HL-60 (cell line): ENCODE results near the gene STARD10.

Experiments
- DNase-seq, 2 experiments: peaks; one replicate each; pipeline ENCODE4 v3.0.0-alpha.2; 2010 to 2020; ENCODE audit warnings: low read depth in 1 of 2, low spot score in 1 of 2
- H3K27ac ChIP-seq: fragments of 250-450 bp; sonication (Bioruptor Pico); replicated peaks from 2 replicates; pipeline ENCODE4 v1.5.1; 2020; ENCODE audit warnings: mild to moderate bottlenecking, moderate library complexity
- H3K27me3 ChIP-seq: fragments of 250-450 bp; sonication (Bioruptor Pico); 2 replicates; pipeline ENCODE4 v1.5.1; 2021; ENCODE audit warnings: mild to moderate bottlenecking, moderate library complexity; ENCODE audit not compliant: insufficient read depth, poor library complexity, severe bottlenecking
- H3K4me3 ChIP-seq: replicated peaks from 2 replicates; pipeline ENCODE4 v1.5.1; 2011; ENCODE audit warnings: mild to moderate bottlenecking, control low read depth, low read length; ENCODE audit not compliant: insufficient read depth
- GABPA ChIP-seq: IDR thresholded peaks from 2 replicates; pipeline ENCODE4 v1.6.1; 2012; ENCODE audit warnings: low read depth
- POLR2AphosphoS5 ChIP-seq: IDR thresholded peaks from 2 replicates; pipeline ENCODE4 v1.6.1; 2012; ENCODE audit warnings: low read depth
- SPI1 ChIP-seq: IDR thresholded peaks from 2 replicates; pipeline ENCODE4 v1.6.1; 2012; ENCODE audit warnings: low read depth, mild to moderate bottlenecking, borderline replicate concordance
- TF ChIP-seq, protein P1 (sequence below): IDR thresholded peaks from 2 replicates; pipeline ENCODE4 v1.6.1; 2012; ENCODE audit warnings: low read depth; ENCODE audit not compliant: insufficient replicate concordance
- TF ChIP-seq, protein P2 (sequence below): IDR thresholded peaks from one replicate; pipeline ENCODE4 v1.5.1; 2011; ENCODE audit warnings: low read length, control low read depth, inconsistent platforms; ENCODE audit not compliant: insufficient read depth

STARD10 gene

DNA sequence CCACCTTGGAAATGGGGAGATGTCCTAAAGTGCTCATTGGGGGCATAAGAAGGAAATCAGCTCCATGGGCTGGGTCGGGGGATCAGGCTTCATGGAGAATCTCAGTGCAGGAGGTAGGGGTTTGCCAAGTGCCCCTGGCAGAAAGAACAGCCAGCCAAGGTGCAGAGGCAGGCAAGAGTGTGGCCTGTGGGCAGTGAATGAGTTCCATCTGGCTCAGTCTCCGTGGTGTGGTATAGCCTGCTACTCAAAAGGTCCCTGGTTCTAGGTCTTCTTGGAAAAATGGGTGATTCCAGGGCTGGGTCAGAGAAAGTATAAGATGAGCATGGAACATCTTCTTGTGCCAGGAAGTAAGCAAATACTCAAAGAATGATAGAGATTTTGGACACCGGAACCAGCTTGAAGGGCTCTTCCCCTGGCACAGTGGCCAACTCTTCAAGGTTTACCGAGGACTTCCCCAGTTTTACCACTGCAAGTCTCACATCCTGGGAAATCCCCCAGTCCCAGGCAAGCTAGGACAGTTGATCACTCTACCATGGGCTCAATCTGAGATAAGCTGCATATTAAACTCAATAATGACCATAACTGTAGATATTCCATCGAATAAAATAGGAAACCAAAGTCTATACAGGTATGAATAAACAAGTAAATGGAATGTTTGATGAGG lies 31.1 kb downstream of the STARD10 start:
- no peak overlapping the region for H3K4me3 ChIP-seq
- H3K27ac ChIP-seq, result no peak overlapping the region
- TF ChIP-seq POLR2AphosphoS5, result no peak
- TF ChIP-seq, protein P1, sequence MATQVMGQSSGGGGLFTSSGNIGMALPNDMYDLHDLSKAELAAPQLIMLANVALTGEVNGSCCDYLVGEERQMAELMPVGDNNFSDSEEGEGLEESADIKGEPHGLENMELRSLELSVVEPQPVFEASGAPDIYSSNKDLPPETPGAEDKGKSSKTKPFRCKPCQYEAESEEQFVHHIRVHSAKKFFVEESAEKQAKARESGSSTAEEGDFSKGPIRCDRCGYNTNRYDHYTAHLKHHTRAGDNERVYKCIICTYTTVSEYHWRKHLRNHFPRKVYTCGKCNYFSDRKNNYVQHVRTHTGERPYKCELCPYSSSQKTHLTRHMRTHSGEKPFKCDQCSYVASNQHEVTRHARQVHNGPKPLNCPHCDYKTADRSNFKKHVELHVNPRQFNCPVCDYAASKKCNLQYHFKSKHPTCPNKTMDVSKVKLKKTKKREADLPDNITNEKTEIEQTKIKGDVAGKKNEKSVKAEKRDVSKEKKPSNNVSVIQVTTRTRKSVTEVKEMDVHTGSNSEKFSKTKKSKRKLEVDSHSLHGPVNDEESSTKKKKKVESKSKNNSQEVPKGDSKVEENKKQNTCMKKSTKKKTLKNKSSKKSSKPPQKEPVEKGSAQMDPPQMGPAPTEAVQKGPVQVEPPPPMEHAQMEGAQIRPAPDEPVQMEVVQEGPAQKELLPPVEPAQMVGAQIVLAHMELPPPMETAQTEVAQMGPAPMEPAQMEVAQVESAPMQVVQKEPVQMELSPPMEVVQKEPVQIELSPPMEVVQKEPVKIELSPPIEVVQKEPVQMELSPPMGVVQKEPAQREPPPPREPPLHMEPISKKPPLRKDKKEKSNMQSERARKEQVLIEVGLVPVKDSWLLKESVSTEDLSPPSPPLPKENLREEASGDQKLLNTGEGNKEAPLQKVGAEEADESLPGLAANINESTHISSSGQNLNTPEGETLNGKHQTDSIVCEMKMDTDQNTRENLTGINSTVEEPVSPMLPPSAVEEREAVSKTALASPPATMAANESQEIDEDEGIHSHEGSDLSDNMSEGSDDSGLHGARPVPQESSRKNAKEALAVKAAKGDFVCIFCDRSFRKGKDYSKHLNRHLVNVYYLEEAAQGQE, result no peak
- TF ChIP-seq SPI1, result no peak
- TF ChIP-seq, protein P2, sequence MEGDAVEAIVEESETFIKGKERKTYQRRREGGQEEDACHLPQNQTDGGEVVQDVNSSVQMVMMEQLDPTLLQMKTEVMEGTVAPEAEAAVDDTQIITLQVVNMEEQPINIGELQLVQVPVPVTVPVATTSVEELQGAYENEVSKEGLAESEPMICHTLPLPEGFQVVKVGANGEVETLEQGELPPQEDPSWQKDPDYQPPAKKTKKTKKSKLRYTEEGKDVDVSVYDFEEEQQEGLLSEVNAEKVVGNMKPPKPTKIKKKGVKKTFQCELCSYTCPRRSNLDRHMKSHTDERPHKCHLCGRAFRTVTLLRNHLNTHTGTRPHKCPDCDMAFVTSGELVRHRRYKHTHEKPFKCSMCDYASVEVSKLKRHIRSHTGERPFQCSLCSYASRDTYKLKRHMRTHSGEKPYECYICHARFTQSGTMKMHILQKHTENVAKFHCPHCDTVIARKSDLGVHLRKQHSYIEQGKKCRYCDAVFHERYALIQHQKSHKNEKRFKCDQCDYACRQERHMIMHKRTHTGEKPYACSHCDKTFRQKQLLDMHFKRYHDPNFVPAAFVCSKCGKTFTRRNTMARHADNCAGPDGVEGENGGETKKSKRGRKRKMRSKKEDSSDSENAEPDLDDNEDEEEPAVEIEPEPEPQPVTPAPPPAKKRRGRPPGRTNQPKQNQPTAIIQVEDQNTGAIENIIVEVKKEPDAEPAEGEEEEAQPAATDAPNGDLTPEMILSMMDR, result no peak
- TF ChIP-seq GABPA, result no peak
- DNase-seq, result no peak
- H3K27me3 ChIP-seq, result no peaks in the 10 kb centered on the region

DNA sequence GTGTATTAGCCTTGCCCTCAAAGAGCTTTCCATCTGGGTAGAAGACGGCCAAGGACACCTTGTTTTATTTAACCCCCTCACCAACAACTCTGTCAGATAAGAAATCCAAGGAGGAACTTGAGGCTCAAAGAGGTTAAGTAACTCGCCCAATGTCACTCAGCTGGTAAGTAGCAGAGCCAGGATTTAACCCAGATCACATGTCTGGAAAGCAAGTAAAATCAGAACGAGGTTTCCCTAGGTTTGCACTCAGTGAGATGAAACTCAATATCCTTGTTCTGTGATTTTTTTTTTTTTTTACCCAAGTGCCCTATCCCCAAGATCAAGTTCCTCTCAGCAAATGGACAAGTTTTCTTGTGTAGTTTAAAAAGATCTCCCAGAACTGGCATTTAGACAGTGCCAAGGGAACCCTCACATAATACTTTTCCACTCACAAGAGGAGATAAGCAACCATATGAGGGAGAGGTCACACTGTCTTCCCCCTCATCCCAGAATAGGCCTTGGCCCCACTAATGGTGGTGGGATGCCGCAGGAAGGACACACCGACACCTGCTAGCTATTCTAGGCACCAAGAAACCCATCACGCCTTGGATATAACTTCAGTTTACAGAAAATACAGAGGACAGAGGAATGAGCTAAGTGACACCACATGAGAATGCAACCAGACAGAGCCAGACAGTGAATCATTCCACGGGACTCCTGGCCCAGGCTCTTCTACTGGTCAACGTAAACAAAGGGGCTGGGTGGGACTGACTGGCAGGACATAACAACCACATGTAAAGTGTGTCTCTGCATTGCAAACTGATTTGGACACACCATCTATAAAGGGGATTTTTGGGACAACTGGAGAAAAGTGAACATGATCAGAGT lies 33.1 kb downstream of the STARD10 start:
- DNase-seq, result peak in 1 of 2 experiments; percentile 37
- TF ChIP-seq, protein P2, result no peak
- TF ChIP-seq GABPA, result no peak
- TF ChIP-seq SPI1, result no peak
- TF ChIP-seq, protein P1, result no peak
- no peak for TF ChIP-seq POLR2AphosphoS5
- no peak overlapping the region for H3K27ac ChIP-seq

DNA sequence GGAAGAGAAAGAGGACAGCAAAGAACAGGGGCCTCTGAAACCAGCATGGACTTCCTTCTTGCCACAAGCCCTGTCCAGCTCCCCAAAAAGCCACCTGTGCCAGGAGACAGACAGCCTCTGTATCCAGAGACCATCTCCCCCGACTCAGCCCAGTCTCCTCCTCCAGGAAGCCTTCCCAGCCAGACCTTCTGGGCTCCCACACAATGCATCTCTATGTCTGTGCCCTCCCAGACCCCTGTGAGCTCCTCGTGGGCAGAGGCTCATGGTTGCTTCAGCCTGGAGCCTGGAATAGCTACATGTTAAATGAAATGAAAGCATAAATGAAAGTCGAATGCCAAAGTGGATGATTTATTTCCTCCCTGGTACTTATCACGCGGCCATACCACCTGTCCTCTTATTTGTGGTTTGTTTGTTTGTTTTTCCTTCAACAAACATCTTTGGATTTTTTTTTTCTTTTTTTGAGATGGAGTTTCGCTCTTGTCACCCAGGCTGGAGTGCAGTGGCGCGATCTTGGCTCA lies 34.3 kb downstream of the STARD10 start:
- Histone ChIP-seq H3K27ac (no peak overlapping the region), H3K4me3 (no peak overlapping the region), H3K27me3 (no peaks in the 10 kb centered on the region)
- TF ChIP-seq, protein P2, result no peak
- TF ChIP-seq GABPA (no peak), SPI1 (no peak), POLR2AphosphoS5 (no peak)
- TF ChIP-seq, protein P1, result no peak
- DNase-seq, result no peak

More for the DNA sequence above, 33.1 kb downstream of the STARD10 start:
- Histone ChIP-seq H3K27me3 (no peaks in the 10 kb centered on the region), H3K4me3 (no peak overlapping the region)
